Activated CD8-positive, alpha-beta T cell treated with anti-CD3 and anti-CD28 coated beads for 36 hours (primary cell): ENCODE measurements around the gene DDRGK1. TPM values are rescaled to one million over a fixed set of nuclear protein-coding genes. Genes with fewer than 3 reads are reported as not detected.

ENCODE experiments used
- ATAC-seq: fragments of 200-7000 bp; cut with Tn5 transposase; one replicate; pipeline ENCODE4 v1.10.0; 2021; ENCODE audit warnings: mild to moderate bottlenecking, moderate library complexity
- CTCF ChIA-PET: fragments of 350-600 bp; sonication (Branson Sonifier 250); formaldehyde crosslinking; loops from one replicate; lab custom pipeline; 2021; ENCODE audit warnings: antibody characterized with exemption; lab: Charles Lee
- POLR2A ChIA-PET: fragments of 350-600 bp; sonication (Branson Sonifier 250); formaldehyde crosslinking; loops from one replicate; lab custom pipeline; 2021; ENCODE audit warnings: antibody characterized with exemption; lab: Charles Lee
- DNase-seq: peaks from one replicate; pipeline ENCODE4 v3.0.0-alpha.2; 2020
- H3K27ac Mint-ChIP-seq: one replicate; pipeline ENCODE4 v1.8.0; 2021; ENCODE audit warnings: mild to moderate bottlenecking, mixed read lengths
- H3K27me3 Mint-ChIP-seq: one replicate; pipeline ENCODE4 v1.8.0; 2021; ENCODE audit warnings: mixed read lengths
- H3K36me3 Mint-ChIP-seq: one replicate; pipeline ENCODE4 v1.8.0; 2021; ENCODE audit warnings: low read depth, mixed read lengths
- H3K4me1 Mint-ChIP-seq: one replicate; pipeline ENCODE4 v1.8.0; 2021; ENCODE audit warnings: low read depth, mixed read lengths
- H3K4me3 Mint-ChIP-seq: one replicate; pipeline ENCODE4 v1.8.0; 2021; ENCODE audit warnings: mild to moderate bottlenecking, moderate library complexity, mixed read lengths
- H3K9me3 Mint-ChIP-seq: one replicate; pipeline ENCODE4 v1.8.0; 2021; ENCODE audit warnings: mixed read lengths
- intact Hi-C: fragments of 100-400 bp; cut with micrococcal nuclease; formaldehyde crosslinking; loops from one replicate; pipeline ENCODE4 v1.10.0; 2022
- total RNA-seq, 2 experiments: library from RNA; stranded (reverse); gene quantifications; one replicate each; pipeline ENCODE4 v1.2.3, GENCODE V29; 2021
- TF ChIP-seq, protein P1 (sequence below): fragments of 200-600 bp; IDR thresholded peaks from one replicate; pipeline ENCODE4 v1.8.0; 2022; ENCODE audit warnings: antibody characterized with exemption, mild to moderate bottlenecking

Gene DDRGK1
- total RNA-seq, 2 experiments from 2014 or later: 50.1 to 54.1 TPM

DNA sequence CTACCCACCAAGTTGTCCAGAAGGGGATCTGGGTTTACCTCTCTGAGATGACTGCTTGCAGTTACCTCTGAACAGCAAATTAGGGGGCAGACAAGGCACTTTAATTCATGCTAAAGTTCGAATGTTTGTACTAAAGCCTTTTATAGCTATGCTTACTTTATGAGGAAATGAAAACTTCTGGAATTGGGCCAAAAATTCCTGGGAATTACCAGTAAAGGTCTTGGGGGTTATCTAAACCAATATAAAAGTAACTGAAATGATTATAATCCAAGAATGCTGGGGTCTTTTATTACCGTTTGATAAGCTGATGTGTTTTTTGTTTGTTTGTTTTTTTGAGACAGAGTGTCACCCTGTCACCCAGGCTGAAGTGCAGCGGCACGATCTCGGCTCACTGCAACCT is 23.2 kb downstream of the DDRGK1 start:
- Mint-ChIP-seq H3K36me3 (no peaks in the 10 kb centered on the region), H3K4me1 (no peaks in the 10 kb centered on the region), H3K27ac (no peak overlapping the region), H3K27me3 (no peaks in the 10 kb centered on the region), H3K4me3 (no peak overlapping the region), H3K9me3 (no peaks in the 10 kb centered on the region)
- ChIA-PET POLR2A (interaction anchor here (1.1 kb wide), 2 partner anchors 14 to 18 kb away, joined by 3 read pairs; no protein-coding TSS in a partner anchor), CTCF (no interaction called here)
- intact Hi-C loops: no loop called here
- TF ChIP-seq, protein P1, sequence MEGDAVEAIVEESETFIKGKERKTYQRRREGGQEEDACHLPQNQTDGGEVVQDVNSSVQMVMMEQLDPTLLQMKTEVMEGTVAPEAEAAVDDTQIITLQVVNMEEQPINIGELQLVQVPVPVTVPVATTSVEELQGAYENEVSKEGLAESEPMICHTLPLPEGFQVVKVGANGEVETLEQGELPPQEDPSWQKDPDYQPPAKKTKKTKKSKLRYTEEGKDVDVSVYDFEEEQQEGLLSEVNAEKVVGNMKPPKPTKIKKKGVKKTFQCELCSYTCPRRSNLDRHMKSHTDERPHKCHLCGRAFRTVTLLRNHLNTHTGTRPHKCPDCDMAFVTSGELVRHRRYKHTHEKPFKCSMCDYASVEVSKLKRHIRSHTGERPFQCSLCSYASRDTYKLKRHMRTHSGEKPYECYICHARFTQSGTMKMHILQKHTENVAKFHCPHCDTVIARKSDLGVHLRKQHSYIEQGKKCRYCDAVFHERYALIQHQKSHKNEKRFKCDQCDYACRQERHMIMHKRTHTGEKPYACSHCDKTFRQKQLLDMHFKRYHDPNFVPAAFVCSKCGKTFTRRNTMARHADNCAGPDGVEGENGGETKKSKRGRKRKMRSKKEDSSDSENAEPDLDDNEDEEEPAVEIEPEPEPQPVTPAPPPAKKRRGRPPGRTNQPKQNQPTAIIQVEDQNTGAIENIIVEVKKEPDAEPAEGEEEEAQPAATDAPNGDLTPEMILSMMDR: no peak
- DNase-seq: no peak
- no peak for ATAC-seq

DNA sequence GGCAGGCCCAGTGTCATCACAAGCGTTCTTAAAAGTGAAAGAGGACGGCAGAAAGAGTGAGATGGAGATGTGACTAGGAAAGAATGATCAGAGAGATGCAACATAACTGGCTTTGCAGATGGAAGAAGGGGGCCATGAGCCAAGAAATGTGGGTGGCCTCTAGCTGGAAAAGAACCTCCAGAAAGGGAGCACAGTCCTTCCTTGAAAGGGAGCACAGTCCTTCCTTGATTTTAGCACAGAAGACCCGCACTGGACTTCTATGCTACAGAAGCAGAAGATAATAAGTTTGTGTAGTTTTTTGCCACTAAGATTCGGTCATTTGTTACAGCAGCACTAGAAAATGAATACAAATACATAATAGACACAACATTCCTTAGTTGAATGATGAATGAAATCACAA is 24.2 kb downstream of the DDRGK1 start:
- Mint-ChIP-seq H3K27me3 (peaks cover 2% of the 10 kb centered on the region), H3K9me3 (no peaks in the 10 kb centered on the region), H3K36me3 (no peaks in the 10 kb centered on the region), H3K27ac (no peak overlapping the region), H3K4me3 (no peak overlapping the region), H3K4me1 (peaks cover 2% of the 10 kb centered on the region)
- ChIA-PET POLR2A (interaction anchor here (1.1 kb wide), 1 partner anchor 17 kb away, joined by 3 read pairs; no protein-coding TSS in a partner anchor), CTCF (interaction anchor here (1.9 kb wide), 1 partner anchor 21 kb away, joined by 4 read pairs; the partner anchor contains the start of genes FASTKD5 and UBOX5)
- TF ChIP-seq, protein P1: no peak
- intact Hi-C loops: no loop called here
- ATAC-seq: no peak
- no peak for DNase-seq

DNA sequence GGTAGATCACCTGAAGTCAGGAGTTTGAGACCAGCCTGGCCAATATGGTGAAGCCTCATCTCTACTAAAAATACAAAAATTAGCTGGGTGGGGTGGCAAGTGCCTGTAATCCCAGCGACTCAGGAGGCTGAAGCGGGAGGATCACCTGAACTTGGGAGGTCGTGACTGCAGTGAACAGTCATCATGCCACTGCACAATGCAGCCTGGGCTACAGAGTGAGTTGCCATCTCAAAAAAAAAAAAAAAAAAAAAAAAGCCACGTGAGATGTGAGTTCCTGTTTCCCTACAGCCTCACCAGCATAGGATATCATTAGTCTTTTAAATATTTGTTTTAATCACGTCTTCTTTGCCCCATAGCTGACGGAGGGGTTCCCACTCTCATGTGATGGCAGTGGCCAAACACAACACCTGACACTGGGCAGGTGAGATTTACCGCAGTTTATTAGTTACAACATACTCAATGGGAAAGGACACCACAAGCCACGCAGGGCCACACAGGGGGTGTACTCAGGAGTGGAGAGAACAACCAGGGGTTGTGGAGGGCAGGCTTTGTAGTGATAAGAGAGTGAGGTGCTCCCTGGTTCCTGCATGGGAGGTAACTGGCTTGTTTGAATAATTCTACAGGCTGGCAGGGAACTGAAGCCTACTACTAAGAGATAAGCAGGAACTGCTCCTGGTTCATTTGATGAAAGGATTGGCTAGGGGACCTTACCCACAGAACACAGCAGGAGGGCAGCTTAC is 26.6 kb downstream of the DDRGK1 start:
- intact Hi-C loops: no loop called here
- ATAC-seq (no peak), DNase-seq (no peak)
- POLR2A ChIA-PET: no interaction called here
- peaks cover 13% of the 10 kb centered on the region for H3K27me3 Mint-ChIP-seq
- no peak overlapping the region for H3K4me3 Mint-ChIP-seq
- TF ChIP-seq, protein P1: no peak
- CTCF ChIA-PET: no interaction called here
- H3K4me1 Mint-ChIP-seq: peaks cover 8% of the 10 kb centered on the region
- H3K27ac Mint-ChIP-seq: no peak overlapping the region
- no peaks in the 10 kb centered on the region for H3K36me3 Mint-ChIP-seq
- no peaks in the 10 kb centered on the region for H3K9me3 Mint-ChIP-seq

DNA sequence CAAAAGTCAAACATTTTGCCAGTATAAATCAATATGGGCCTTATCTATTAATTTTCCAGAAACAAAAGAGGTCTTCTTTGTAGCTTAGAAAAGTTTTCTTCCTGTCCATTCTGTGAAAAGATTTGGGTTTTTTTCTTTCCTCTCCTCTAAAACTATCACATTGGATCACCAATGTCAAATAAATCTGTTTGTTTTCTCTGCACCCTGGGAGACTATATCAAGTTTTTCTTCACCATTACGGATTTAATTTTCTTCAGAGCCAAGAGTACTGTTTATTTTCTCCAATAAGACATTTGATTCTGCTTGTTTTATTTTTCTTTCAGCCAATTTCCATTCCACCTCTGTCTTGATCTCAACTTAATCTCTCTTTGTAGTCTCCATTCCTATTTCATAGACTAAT is 29.2 kb downstream of the DDRGK1 start:
- DNase-seq: no peak
- no peak for ATAC-seq
- ChIA-PET POLR2A (no interaction called here), CTCF (interaction anchor here (0.9 kb wide), 1 partner anchor 44 kb away, joined by 3 read pairs; no protein-coding TSS in a partner anchor)
- H3K36me3 Mint-ChIP-seq: no peaks in the 10 kb centered on the region
- H3K4me1 Mint-ChIP-seq: peaks cover 13% of the 10 kb centered on the region
- no peaks in the 10 kb centered on the region for H3K9me3 Mint-ChIP-seq
- TF ChIP-seq, protein P1: no peak
- peaks cover 13% of the 10 kb centered on the region for H3K27me3 Mint-ChIP-seq
- H3K27ac Mint-ChIP-seq: no peak overlapping the region
- no peak overlapping the region for H3K4me3 Mint-ChIP-seq
- intact Hi-C loops: no loop called here
